CD1c-positive myeloid dendritic cell (primary cell): Measurements from ENCODE around the gene RAD51.
"Not testable (repeated sequence)": the region's sequence is repeated elsewhere in the genome, so short reads cannot be mapped to it uniquely, and the experiment has no call there.

Experiments used
- DNase-seq: peaks from one replicate; pipeline ENCODE4 v3.0.0-alpha.2; 2016; ENCODE audit errors: extremely low spot score

Gene RAD51

DNA sequence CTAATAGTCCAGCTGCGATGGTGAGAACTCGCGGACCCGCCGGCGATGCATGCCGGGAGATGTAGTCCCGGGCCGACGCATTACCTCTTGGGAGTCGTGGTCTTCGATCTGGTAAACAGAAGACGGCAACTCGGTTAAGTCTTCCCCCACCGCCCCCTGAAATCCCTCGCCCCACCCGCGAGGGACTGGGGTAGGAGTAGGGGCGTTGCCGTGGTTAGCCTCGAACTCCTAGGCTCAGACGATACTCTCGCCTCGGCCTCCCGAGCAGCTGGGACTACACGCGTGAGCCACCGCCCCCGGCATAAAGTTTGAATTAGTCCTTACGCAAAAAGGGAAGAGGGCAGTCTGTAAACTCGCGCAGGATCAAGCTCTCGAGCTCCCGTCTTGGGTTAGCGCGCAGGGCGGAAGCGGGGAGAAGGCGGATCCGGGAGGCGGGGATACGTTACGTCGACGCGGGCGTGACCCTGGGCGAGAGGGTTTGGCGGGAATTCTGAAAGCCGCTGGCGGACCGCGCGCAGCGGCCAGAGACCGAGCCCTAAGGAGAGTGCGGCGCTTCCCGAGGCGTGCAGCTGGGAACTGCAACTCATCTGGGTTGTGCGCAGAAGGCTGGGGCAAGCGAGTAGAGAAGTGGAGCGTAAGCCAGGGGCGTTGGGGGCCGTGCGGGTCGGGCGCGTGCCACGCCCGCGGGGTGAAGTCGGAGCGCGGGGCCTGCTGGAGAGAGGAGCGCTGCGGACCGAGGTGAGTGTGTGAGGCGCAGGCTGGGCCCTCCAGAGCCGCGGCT is at the start of gene RAD51:
Gene RAD51, plus strand, starts transcription at position 487 of the 781 bp plus-strand sequence. CDS start 3,585 bp downstream, outside the sequence.
- peak; percentile 99 for DNase-seq

GRCh38 chr15:40647523-40647922 is 47.5 kb upstream of the RAD51 start:
- no peak for DNase-seq

GRCh38 chr15:40650479-40650878 is 44.5 kb upstream of the RAD51 start:
- DNase-seq, result no peak

GRCh38 chr15:40660686-40661085 is 34.3 kb upstream of the RAD51 start:
- DNase-seq, result no peak

DNA sequence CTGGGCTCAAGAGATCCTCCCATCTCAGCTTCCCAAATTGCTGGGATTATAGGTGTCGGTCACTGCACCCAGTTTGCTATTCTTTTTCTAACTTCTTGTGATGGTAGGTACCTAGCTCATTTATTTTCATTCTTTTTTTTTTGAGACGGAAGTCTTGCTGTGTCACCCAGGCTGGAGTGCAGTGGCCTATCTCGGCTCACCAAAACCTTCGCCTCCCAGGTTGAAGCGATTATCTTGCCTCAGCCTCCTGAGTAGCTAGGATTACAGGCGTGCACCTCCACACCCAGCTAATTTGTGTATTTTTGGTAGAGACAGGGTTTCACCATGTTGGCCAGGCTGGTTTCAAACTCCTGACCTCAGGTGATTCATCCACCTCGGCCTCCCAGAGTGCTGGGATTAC is 30.1 kb upstream of the RAD51 start:
- no peak for DNase-seq

GRCh38 chr15:40676290-40676689 is 18.7 kb upstream of the RAD51 start:
- DNase-seq, result not testable (repeated sequence)

GRCh38 chr15:40676906-40677305 is 18.1 kb upstream of the RAD51 start:
- not testable (repeated sequence) for DNase-seq

DNA sequence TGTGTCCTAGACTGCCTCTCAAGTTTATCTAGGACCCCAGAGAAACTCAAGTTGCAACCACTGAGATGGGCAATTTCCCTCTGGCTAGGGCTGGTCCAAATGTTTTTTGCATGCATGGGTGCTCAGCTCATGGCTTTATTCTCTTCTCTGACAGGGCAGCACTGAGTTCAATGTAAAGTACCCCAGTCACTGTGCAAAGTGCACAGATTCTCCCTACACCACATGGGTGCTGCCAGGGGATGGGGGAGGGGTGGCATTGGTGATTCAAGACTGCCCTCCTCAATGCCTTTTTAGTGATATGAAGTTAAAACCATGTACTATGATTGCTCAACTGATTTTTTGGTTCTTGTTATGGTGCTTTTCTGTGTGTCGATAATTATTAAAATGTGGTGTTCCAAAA is 14.8 kb upstream of the RAD51 start:
- no peak for DNase-seq

DNA sequence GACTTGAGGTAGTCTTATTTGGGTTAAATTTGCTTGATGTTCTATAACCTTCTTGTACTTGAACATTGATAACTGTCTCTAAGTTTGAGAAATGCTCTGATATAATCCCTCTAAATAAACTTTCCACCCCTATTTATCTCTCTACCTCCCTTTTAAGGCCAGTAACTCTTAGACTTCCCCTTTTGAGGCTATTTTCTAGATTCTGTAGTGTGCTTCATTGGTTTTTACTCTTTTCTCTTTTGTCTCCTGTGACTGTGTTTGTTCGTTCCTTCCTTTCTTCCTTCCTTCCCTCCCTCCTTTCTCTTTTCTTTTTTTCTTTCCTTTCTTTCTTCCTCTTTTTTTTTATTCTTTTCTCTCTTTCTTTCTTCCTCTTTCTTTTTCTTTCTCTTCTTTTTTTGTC is 14.0 kb upstream of the RAD51 start:
- not testable (repeated sequence) for DNase-seq

GRCh38 chr15:40684381-40684780 is 10.6 kb upstream of the RAD51 start:
- DNase-seq, result no peak

DNA sequence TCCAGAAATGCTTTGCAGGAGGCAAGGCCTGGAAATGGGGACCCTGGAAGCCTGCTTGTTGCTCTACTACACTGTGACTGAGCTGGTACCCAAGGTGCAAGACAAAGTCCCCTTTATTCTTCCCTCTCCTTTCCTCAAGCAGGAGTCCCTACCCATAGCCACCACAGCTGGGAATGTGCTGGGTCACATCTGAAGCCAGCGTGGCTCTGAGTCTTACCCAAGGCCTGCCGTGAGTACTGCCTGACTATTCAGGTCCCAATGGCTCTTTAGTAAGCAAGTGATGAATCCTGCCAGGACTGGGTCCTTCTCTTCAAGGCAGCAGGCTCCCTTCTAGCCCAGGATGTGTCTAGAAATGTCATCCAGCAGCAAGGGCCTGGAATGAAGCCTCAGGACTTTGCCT is 9.6 kb upstream of the RAD51 start:
- no peak for DNase-seq

GRCh38 chr15:40688932-40689799 is 5.8 kb upstream of the RAD51 start:
- no peak for DNase-seq

DNA sequence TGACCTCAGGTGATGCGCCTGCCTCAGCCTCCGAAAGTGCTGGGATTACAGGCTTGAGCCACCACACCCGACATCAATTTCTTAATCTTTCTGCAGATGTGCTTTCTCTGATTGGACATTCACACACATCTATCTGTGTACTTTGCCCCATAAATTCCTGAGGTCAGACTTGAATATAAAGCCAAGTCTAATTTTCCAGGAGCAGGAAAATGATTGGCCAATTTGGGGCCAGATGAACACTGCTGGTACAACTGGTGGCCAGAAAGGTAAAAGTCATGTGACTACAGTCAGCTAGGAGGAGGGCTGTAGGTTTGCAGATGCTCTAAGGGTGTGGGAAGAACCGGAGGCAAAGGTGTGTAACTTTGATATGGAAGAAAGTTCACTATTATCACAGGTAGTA is 3.2 kb upstream of the RAD51 start:
- DNase-seq, result no peak

DNA sequence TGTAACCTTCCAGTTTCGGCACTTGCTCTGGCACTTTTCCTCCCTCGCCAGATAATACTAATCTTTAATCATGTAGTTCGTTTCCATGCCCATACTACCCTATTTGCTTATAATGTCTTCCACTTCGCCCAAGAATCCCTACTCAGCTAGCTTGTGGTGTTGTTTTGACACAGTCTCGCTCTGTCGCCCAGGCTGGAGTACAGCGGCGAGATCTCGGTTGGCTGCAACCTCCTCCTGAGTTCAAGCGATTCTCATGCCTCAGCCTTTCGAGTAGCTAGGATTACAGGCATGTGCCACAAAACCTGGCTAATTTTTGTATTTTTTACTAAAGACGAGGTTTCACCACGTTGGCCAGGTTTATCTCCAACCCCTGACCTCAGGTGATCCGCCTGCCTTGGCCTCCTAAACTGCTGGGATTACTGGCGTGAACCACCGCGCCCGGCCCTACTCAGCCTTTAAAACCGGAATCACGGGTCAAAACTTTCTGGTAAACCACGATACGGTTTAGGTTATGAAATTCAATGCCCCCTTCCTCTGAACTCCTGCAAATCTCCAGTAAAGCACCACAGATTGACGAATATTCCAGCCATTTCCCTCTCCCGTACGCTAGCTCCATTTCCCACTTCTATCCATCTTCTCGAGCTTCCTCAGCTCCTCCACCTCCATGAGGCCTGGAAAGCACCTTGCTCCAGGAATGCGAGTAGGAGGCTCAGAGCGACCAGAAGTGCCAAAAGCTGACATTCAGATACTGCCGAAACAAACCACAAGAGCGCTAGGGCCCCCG is 878 bp upstream of the RAD51 start:
- DNase-seq, result no peak

GRCh38 chr15:40695469-40695890 is 506 bp downstream of the RAD51 start:
- peak; percentile 21 for DNase-seq

DNA sequence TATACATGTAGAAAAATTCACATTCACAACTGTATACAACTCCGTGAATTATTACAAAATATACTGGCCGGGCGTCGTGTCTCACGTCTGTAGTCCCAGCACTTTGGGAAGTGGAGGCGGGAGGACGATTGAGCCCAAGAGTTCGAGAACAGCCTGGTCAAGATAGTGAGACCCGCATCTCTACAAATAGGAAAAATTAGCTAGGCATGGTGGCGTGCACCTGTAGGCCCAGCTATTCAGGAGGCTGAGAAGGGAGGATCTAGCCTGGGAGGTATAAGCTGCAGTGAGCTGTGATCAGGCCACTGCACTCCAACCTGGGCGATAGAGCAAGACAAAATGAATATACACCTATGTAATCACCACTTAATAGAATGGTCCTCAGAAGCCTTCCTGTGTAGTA is 1.3 kb downstream of the RAD51 start:
- DNase-seq, result no peak

GRCh38 chr15:40697916-40698315 is 2.9 kb downstream of the RAD51 start:
- no peak for DNase-seq

- DNase-seq, result peak; percentile 43
Observed at GRCh38 chr15:40702077-40702476, 7.1 kb downstream of the RAD51 start.

DNA sequence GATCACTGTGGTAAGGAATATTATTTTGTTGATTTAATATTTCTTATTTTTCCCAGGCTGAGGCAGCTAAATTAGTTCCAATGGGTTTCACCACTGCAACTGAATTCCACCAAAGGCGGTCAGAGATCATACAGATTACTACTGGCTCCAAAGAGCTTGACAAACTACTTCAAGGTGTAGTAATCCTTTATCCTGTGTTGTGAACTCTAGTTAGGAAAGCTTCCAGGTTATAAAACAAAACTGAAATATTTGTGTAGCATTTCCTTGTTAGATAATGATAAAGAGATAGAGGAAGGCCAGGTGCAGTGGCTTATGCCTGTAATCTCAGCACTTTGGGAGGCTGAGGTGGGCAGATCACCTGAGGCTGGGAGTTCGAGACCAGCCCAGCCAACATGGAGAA is 11.1 kb downstream of the RAD51 start:
- DNase-seq, result no peak

GRCh38 chr15:40714144-40714543 is 19.2 kb downstream of the RAD51 start:
- no peak for DNase-seq

- DNase-seq, result no peak
Observed at GRCh38 chr15:40716165-40716564, 21.2 kb downstream of the RAD51 start.

GRCh38 chr15:40721701-40722100 is 26.7 kb downstream of the RAD51 start:
- peak; percentile 3 for DNase-seq
